Stimulated activated naive CD4-positive, alpha-beta T cell (primary cell): ENCODE measurements around the gene ARHGEF1.

Source experiments
- DNase-seq, 6 experiments: peaks; one replicate each; lab custom pipeline; 2025; lab: John Stamatoyannopoulos, UW

The ARHGEF1 gene

DNA sequence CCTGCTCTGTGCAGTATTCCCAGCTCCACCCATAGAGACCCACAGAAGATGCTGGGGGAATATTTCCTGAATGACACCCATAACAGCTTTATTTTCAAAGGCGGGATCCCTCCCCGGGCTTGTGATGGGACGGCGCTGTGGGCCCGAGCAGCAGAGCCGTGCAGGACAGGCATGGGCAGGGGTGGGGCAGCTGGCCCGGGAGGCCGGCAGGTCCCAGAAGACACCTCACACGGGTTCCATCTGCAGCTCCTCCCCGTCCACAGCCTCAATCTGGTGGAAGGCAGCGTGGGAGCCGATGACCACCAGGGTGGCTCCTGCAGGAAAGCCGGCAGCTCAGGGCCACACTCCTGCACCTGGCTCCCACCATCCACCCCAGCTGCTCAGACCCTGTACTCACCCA lies 73.6 kb downstream of the ARHGEF1 start:
- no peak for DNase-seq
